HEK293T (cell line): ENCODE results near the gene BTBD17.

Experiments used
- CTCF ChIA-PET: fragments of 350-600 bp; formaldehyde crosslinking; extraction: SDS; loops from one replicate; lab custom pipeline; 2021; ENCODE audit warnings: antibody characterized with exemption, inconsistent platforms; lab: Yijun Ruan, JAX
- POLR2A ChIA-PET: fragments of 350-600 bp; formaldehyde crosslinking; extraction: SDS; loops from one replicate; lab custom pipeline; 2020; ENCODE audit warnings: antibody characterized with exemption, inconsistent platforms; lab: Yijun Ruan, JAX
- DNase-seq: peaks from one replicate; pipeline ENCODE4 v3.0.0; 2012; ENCODE audit warnings: mixed read lengths; ENCODE audit errors: extremely low spot score
- ARNT ChIP-seq: fragments of 450-650 bp; IDR thresholded peaks from 2 replicates; pipeline ENCODE4 v1.6.1; 2017; ENCODE audit warnings: mild to moderate bottlenecking
- BHLHE40 ChIP-seq: fragments of 450-650 bp; IDR thresholded peaks from 2 replicates; pipeline ENCODE4 v1.6.1; 2016; ENCODE audit warnings: mild to moderate bottlenecking, moderate library complexity, borderline replicate concordance
- CTBP1 ChIP-seq: fragments of 450-650 bp; IDR thresholded peaks from 2 replicates; pipeline ENCODE4 v1.6.1; 2016; ENCODE audit warnings: borderline replicate concordance
- ELF4 ChIP-seq: fragments of 450-650 bp; IDR thresholded peaks from 2 replicates; pipeline ENCODE4 v1.6.1; 2017; ENCODE audit warnings: antibody characterized with exemption
- FOXA1 ChIP-seq: fragments of 450-650 bp; IDR thresholded peaks from 2 replicates; pipeline ENCODE4 v1.6.1; 2016; ENCODE audit warnings: mild to moderate bottlenecking
- FOXK2 ChIP-seq: fragments of 450-650 bp; IDR thresholded peaks from 2 replicates; pipeline ENCODE4 v1.6.1; 2016; ENCODE audit warnings: mild to moderate bottlenecking
- FOXM1 ChIP-seq: fragments of 450-650 bp; IDR thresholded peaks from 2 replicates; pipeline ENCODE4 v1.6.1; 2017; ENCODE audit warnings: mild to moderate bottlenecking, borderline replicate concordance
- HDGF ChIP-seq: fragments of 450-650 bp; IDR thresholded peaks from 2 replicates; pipeline ENCODE4 v1.6.1; 2017; ENCODE audit warnings: antibody characterized with exemption, borderline replicate concordance
- L3MBTL2 ChIP-seq: fragments of 450-650 bp; conservative IDR thresholded peaks from 2 replicates; pipeline ENCODE4 v1.6.1; 2016; ENCODE audit warnings: mild to moderate bottlenecking
- LEF1 ChIP-seq: fragments of 450-650 bp; IDR thresholded peaks from 2 replicates; pipeline ENCODE4 v1.6.1; 2017; ENCODE audit warnings: mild to moderate bottlenecking, borderline replicate concordance
- NFRKB ChIP-seq: fragments of 450-650 bp; IDR thresholded peaks from 2 replicates; pipeline ENCODE4 v1.6.1; 2016; ENCODE audit warnings: mild to moderate bottlenecking, moderate library complexity
- SP1 ChIP-seq: fragments of 450-650 bp; IDR thresholded peaks from 2 replicates; pipeline ENCODE4 v1.6.1; 2017
- SUZ12 ChIP-seq: fragments of 450-650 bp; IDR thresholded peaks from 2 replicates; pipeline ENCODE4 v1.6.1; 2016; ENCODE audit warnings: mild to moderate bottlenecking
- TARDBP ChIP-seq: fragments of 450-650 bp; IDR thresholded peaks from 2 replicates; pipeline ENCODE4 v1.6.1; 2016
- ZNF384 ChIP-seq: fragments of 450-650 bp; IDR thresholded peaks from 2 replicates; pipeline ENCODE4 v1.6.1; 2016
- TF ChIP-seq, protein P1 (sequence below): fragments of 450-650 bp; IDR thresholded peaks from 2 replicates; pipeline ENCODE4 v1.6.1; 2016

Gene BTBD17

DNA sequence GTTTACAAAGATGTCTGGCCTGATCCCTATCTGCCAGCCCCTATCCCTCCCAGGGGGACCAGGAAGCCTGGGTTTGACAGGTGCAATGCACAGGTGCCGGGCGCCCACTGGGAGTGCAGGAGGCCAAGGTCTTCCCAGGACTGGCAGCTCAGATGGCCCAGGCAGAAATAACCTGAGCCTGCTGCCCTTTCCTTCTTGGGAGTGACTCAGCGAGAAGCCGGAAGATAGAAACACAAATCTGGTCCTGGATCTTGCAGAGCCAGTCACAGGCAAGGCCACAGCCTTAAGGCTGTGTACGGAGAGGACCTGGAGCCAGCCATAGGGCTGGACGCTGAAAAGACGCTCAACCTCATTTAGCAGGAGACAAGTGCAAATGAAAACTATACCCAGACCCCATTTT lies 33.3 kb upstream of the BTBD17 start:
- CTCF ChIA-PET, result interaction anchor here (0.9 to 1.8 kb wide), 2 partner anchors 16 to 63 kb away, joined by 3 to 6 read pairs; no protein-coding TSS in a partner anchor
- no peak for DNase-seq
- TF ChIP-seq SP1 (no peak), ELF4 (no peak)
- POLR2A ChIA-PET, result no interaction called here

DNA sequence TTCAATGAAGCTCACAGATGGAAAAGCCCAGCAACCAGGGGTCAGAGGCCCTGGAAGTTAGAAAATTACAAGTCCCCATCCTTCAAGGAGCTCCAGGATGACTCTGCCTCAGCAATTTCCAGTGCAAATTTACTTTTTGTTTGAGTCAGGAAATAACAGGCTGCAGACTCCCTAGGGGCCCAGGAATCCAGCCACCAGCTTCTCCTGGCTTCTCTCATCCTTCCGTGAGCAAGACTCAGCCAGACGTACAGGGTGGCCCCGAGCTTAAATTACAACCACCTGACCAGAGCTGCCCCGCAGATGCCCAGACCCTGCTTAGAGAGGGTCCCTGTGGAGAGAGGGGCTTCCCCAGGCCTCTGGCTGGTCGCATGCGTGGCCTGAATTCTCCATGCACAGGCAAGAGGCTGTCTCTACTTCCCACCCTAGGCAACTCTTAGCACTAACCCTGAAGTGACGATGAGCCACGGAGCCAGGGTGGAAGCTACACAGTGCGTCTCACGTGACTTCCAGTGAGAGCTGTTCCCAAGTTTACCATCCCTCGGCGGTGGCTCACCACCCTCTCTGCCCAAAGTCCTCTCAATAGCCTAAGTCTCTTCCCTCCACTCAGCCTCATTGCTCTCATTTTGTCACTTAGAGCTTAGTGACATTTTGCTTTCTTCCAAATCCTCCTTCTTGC lies 32.7 kb upstream of the BTBD17 start:
- POLR2A ChIA-PET, result interaction anchor here (1.1 kb wide), 1 partner anchor 23 kb away, joined by 3 read pairs; no protein-coding TSS in a partner anchor
- no peak for TF ChIP-seq BHLHE40
- TF ChIP-seq FOXK2, result no peak
- no peak for TF ChIP-seq LEF1
- no peak for TF ChIP-seq TARDBP
- TF ChIP-seq FOXM1, result no peak
- TF ChIP-seq SUZ12, result no peak
- DNase-seq, result no peak
- CTCF ChIA-PET, result interaction anchor here (0.7 to 1.8 kb wide), 3 partner anchors 9 to 64 kb away, joined by 3 to 6 read pairs (median 4); no protein-coding TSS in a partner anchor

- no peak for DNase-seq
- TF ChIP-seq TARDBP, result no peak
- TF ChIP-seq ELF4, result no peak
- TF ChIP-seq, protein P1, sequence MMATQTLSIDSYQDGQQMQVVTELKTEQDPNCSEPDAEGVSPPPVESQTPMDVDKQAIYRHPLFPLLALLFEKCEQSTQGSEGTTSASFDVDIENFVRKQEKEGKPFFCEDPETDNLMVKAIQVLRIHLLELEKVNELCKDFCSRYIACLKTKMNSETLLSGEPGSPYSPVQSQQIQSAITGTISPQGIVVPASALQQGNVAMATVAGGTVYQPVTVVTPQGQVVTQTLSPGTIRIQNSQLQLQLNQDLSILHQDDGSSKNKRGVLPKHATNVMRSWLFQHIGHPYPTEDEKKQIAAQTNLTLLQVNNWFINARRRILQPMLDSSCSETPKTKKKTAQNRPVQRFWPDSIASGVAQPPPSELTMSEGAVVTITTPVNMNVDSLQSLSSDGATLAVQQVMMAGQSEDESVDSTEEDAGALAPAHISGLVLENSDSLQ, result no peak
- no peak for TF ChIP-seq FOXA1
- TF ChIP-seq NFRKB, result no peak
- no peak for TF ChIP-seq FOXK2
- no peak for TF ChIP-seq LEF1
- TF ChIP-seq ZNF384, result no peak
- TF ChIP-seq SUZ12, result no peak
- no peak for TF ChIP-seq HDGF
- TF ChIP-seq FOXM1, result no peak
- no peak for TF ChIP-seq SP1
- TF ChIP-seq ARNT, result no peak
- ChIA-PET POLR2A (interaction anchor here (1.1 kb wide), 1 partner anchor 24 kb away, joined by 3 read pairs; no protein-coding TSS in a partner anchor), CTCF (interaction anchor here (0.7 to 1.8 kb wide), 2 partner anchors 17 to 65 kb away, joined by 3 to 6 read pairs; no protein-coding TSS in a partner anchor)
These were observed 31.8 kb upstream of the BTBD17 start for GRCh38 chr17:74393346-74393942.

DNA sequence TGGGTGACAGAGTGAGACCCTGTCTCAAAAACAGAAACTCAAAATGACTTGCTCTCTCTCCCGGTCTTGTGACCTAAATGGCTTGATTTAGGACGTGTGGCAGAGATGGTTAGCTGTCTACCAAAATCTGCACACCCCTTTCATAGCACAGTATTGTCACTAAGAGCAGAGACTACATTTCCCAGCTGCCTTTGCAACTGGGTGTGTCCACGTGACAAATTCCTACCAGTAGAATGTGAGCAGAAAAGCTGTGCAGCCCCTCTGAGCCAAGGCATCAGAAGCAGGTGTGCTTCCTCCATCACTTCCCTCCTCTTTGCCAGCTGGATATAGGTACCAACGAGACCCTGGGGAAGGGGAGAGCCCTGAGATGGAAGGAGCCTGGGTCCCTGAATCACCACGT lies 31.2 kb upstream of the BTBD17 start:
- POLR2A ChIA-PET, result interaction anchor here (1.0 kb wide), 1 partner anchor 37 kb away, joined by 3 read pairs; no protein-coding TSS in a partner anchor
- TF ChIP-seq FOXM1 (no peak), L3MBTL2 (0 out of 2 replicates have a peak, but pooled peaks have one; percentile 28), ELF4 (no peak), FOXA1 (no peak), BHLHE40 (no peak)
- TF ChIP-seq, protein P1, result no peak
- CTCF ChIA-PET, result interaction anchor here (0.7 kb wide), 1 partner anchor 17 kb away, joined by 3 read pairs; no protein-coding TSS in a partner anchor
- no peak for DNase-seq

- DNase-seq, result no peak
These were observed 30.1 kb upstream of the BTBD17 start for GRCh38 chr17:74391771-74392170.

More at GRCh38 chr17:74391771-74392170, 30.1 kb upstream of the BTBD17 start:
- TF ChIP-seq ARNT (no peak), TARDBP (no peak), FOXA1 (no peak), LEF1 (no peak), FOXK2 (no peak), FOXM1 (no peak), CTBP1 (no peak), L3MBTL2 (no peak), SUZ12 (no peak), BHLHE40 (no peak)
- TF ChIP-seq, protein P1, result no peak
- CTCF ChIA-PET, result interaction anchor here (0.8 to 0.9 kb wide), 2 partner anchors 13 to 66 kb away, joined by 4 to 6 read pairs; no protein-coding TSS in a partner anchor
- POLR2A ChIA-PET, result interaction anchor here (1.0 kb wide), 1 partner anchor 39 kb away, joined by 3 read pairs; no protein-coding TSS in a partner anchor
